ENCODE data around the gene KCNMA1.

KCNMA1 gene

GRCh38 chr10:76840802-76841201 lies 796.8 kb downstream of the KCNMA1 start:
- no peak for DNase-seq

GRCh38 chr10:76839276-76839675 lies 798.3 kb downstream of the KCNMA1 start:
- DNase-seq: no peak

- no peak for DNase-seq
Observed at GRCh38 chr10:76830218-76830617, 807.4 kb downstream of the KCNMA1 start.

GRCh38 chr10:76829724-76830123 lies 807.9 kb downstream of the KCNMA1 start:
- DNase-seq: no peak

Measured in effector CD8-positive, alpha-beta T cell (primary cell).